SU-DHL-6 (cell line): ENCODE measurements around the gene GPC3.

Experiments used
- H2AFZ ChIP-seq: fragments of 200-600 bp; sonication (generic); 2 replicates; pipeline ENCODE4 v1.6.1; 2014; ENCODE audit warnings: low read depth, mild to moderate bottlenecking, moderate library complexity, mixed read lengths, antibody characterized with exemption, low read length; ENCODE audit not compliant: severe bottlenecking
- H3F3A ChIP-seq: fragments of 200-600 bp; shearing (Covaris generic); 2 replicates; pipeline ENCODE4 v1.6.0; 2016; ENCODE audit warnings: antibody characterized with exemption, mild to moderate bottlenecking; ENCODE audit not compliant: insufficient read depth
- H3K27ac ChIP-seq: fragments of 200-600 bp; sonication (generic); 2 replicates; pipeline ENCODE4 v1.5.1; 2016; ENCODE audit warnings: low read depth, mild to moderate bottlenecking, low read length, moderate library complexity, mixed read lengths
- H3K27me3 ChIP-seq: fragments of 200-600 bp; sonication (generic), shearing (Covaris generic); 2 replicates; pipeline ENCODE4 v1.6.0; 2014; ENCODE audit warnings: mild to moderate bottlenecking, low read length
- H3K36me3 ChIP-seq: fragments of 200-600 bp; sonication (generic); 2 replicates; pipeline ENCODE4 v1.6.1; 2014; ENCODE audit warnings: mild to moderate bottlenecking, low read length, mixed read lengths
- H3K4me2 ChIP-seq: fragments of 300-600, 200-600 bp; shearing (Covaris generic), sonication (generic); 2 replicates; pipeline ENCODE4 v1.6.0; 2014; ENCODE audit warnings: low read length, low read depth, mild to moderate bottlenecking; ENCODE audit not compliant: poor library complexity, severe bottlenecking
- H3K4me3 ChIP-seq: fragments of 200-600 bp; sonication (generic); 2 replicates; pipeline ENCODE4 v1.5.1; 2014; ENCODE audit warnings: antibody characterized with exemption, low read length, mild to moderate bottlenecking, mixed read lengths; ENCODE audit not compliant: insufficient read depth, poor library complexity, severe bottlenecking
- H3K79me2 ChIP-seq: fragments of 200-600 bp; sonication (generic); 2 replicates; pipeline ENCODE4 v1.6.1; 2014; ENCODE audit warnings: mild to moderate bottlenecking, low read length, moderate library complexity; ENCODE audit not compliant: insufficient read depth
- H3K9ac ChIP-seq: fragments of 200-600 bp; sonication (generic); 2 replicates; pipeline ENCODE4 v1.7.0; 2014; ENCODE audit warnings: mild to moderate bottlenecking, low read length
- H3K9me2 ChIP-seq: fragments of 200-600 bp; sonication (generic); replicated peaks from 2 replicates; pipeline ENCODE4 v1.6.1; 2014; ENCODE audit warnings: low read length; ENCODE audit not compliant: insufficient read depth
- H3K9me3 ChIP-seq: fragments of 200-600 bp; sonication (generic); 2 replicates; pipeline ENCODE4 v1.6.1; 2014; ENCODE audit warnings: low read length, mixed read lengths; ENCODE audit not compliant: insufficient read depth
- H4K20me1 ChIP-seq: fragments of 200-600 bp; sonication (generic); 2 replicates; pipeline ENCODE4 v1.6.1; 2014; ENCODE audit warnings: low read depth, mild to moderate bottlenecking, antibody characterized with exemption, low read length, moderate library complexity, mixed read lengths
- EZH2phosphoT487 ChIP-seq: fragments of 200-600 bp; sonication (generic), shearing (Covaris generic); conservative IDR thresholded peaks from 2 replicates; pipeline ENCODE4 v1.6.1; 2018; ENCODE audit warnings: mild to moderate bottlenecking, antibody characterized with exemption, low read length, moderate library complexity, mixed read lengths
- TF ChIP-seq, protein P1 (sequence below): fragments of 200-600 bp; sonication (generic); IDR thresholded peaks from one replicate; pipeline ENCODE4 v1.5.1; 2017; ENCODE audit warnings: antibody characterized with exemption, mild to moderate bottlenecking, low read length, moderate library complexity; ENCODE audit not compliant: insufficient read depth, poor library complexity, severe bottlenecking

The GPC3 gene

DNA sequence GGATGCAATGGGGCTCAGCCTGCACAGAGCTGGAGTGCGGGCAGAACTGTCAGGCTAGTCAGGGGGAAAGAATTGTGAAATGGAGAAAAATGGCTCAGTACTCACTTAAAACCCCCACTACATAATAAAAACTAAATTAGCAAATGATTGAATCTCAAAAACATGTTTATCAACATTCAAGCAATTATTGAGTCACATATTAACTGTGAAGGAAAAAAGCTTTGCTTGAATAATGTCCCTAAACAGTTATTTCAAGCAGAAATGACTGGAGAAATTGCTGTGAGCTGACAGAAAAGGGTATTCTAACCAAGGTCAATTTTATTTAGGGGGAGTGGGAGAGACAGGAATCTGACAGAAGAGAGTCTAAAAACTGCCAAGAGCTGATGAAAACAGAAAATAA is 37.4 kb downstream of the GPC3 start:
- Histone ChIP-seq H3K4me2 (no peak overlapping the region), H3K9me2 (no peaks in the 10 kb centered on the region), H3K27ac (no peak overlapping the region), H3K9me3 (no peaks in the 10 kb centered on the region), H3K9ac (no peak overlapping the region), H3F3A (no peaks in the 10 kb centered on the region), H4K20me1 (no peaks in the 10 kb centered on the region), H3K36me3 (no peaks in the 10 kb centered on the region), H2AFZ (no peak overlapping the region), H3K79me2 (no peaks in the 10 kb centered on the region), H3K4me3 (no peak overlapping the region), H3K27me3 (no peaks in the 10 kb centered on the region)
- no peak for TF ChIP-seq EZH2phosphoT487
- TF ChIP-seq, protein P1, sequence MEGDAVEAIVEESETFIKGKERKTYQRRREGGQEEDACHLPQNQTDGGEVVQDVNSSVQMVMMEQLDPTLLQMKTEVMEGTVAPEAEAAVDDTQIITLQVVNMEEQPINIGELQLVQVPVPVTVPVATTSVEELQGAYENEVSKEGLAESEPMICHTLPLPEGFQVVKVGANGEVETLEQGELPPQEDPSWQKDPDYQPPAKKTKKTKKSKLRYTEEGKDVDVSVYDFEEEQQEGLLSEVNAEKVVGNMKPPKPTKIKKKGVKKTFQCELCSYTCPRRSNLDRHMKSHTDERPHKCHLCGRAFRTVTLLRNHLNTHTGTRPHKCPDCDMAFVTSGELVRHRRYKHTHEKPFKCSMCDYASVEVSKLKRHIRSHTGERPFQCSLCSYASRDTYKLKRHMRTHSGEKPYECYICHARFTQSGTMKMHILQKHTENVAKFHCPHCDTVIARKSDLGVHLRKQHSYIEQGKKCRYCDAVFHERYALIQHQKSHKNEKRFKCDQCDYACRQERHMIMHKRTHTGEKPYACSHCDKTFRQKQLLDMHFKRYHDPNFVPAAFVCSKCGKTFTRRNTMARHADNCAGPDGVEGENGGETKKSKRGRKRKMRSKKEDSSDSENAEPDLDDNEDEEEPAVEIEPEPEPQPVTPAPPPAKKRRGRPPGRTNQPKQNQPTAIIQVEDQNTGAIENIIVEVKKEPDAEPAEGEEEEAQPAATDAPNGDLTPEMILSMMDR = no peak

DNA sequence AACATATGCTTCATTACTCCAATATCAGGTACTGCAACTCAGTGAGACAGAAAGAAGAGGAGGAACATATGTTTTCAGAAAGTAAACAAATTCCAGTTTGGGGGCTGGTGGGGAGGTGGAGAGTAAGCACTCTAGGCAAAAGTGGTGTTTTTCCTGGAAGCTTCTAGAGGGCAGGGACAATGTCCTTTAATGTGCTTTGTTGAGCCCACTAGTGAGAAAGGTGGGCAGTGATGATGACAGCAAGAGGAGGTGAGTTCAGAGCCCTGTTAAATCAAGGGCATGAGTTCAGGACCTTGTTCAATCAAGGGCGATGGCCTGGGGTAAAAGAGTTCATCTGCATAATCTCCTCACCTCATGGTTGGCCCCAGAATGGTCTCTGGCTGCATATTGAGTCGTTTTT is 38.4 kb downstream of the GPC3 start:
- TF ChIP-seq, protein P1 = no peak
- no peak for TF ChIP-seq EZH2phosphoT487
- H3K36me3 ChIP-seq = no peaks in the 10 kb centered on the region
- H3K9ac ChIP-seq = no peak overlapping the region
- no peaks in the 10 kb centered on the region for H3K9me2 ChIP-seq
- no peak overlapping the region for H3K27ac ChIP-seq
- no peaks in the 10 kb centered on the region for H4K20me1 ChIP-seq
- no peak overlapping the region for H3K4me2 ChIP-seq
- H2AFZ ChIP-seq = no peak overlapping the region
- no peak overlapping the region for H3K4me3 ChIP-seq
- H3K9me3 ChIP-seq = no peaks in the 10 kb centered on the region
- H3F3A ChIP-seq = no peaks in the 10 kb centered on the region
- no peaks in the 10 kb centered on the region for H3K79me2 ChIP-seq
- no peaks in the 10 kb centered on the region for H3K27me3 ChIP-seq

DNA sequence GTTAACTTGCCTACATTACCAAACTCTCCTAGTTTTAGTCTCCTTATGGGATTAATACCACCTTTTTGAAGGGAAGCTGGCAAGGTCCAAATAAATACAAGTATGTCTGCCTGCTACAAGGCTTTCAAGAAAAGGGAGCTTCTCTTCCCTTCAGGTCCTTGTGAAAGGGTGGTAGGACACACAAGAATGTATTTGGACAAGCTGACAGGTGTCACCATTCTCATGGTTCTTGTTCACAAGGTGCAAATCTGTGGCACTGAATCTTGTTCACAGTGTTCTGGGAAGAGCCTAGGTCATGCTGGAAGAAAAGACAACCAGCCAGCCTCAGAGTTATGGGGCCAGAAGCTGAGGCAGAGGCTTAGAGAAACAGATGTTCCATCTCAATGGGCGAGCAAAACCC is 41.9 kb downstream of the GPC3 start:
- no peaks in the 10 kb centered on the region for H3K36me3 ChIP-seq
- no peak overlapping the region for H3K27ac ChIP-seq
- TF ChIP-seq, protein P1 = no peak
- TF ChIP-seq EZH2phosphoT487 = no peak
- no peaks in the 10 kb centered on the region for H3K9me3 ChIP-seq
- H3F3A ChIP-seq = no peaks in the 10 kb centered on the region
- no peaks in the 10 kb centered on the region for H3K9me2 ChIP-seq
- H3K27me3 ChIP-seq = no peaks in the 10 kb centered on the region
- H2AFZ ChIP-seq = no peak overlapping the region
- no peaks in the 10 kb centered on the region for H3K79me2 ChIP-seq
- no peak overlapping the region for H3K9ac ChIP-seq
- H3K4me2 ChIP-seq = no peak overlapping the region
- H3K4me3 ChIP-seq = no peak overlapping the region
- H4K20me1 ChIP-seq = no peaks in the 10 kb centered on the region

DNA sequence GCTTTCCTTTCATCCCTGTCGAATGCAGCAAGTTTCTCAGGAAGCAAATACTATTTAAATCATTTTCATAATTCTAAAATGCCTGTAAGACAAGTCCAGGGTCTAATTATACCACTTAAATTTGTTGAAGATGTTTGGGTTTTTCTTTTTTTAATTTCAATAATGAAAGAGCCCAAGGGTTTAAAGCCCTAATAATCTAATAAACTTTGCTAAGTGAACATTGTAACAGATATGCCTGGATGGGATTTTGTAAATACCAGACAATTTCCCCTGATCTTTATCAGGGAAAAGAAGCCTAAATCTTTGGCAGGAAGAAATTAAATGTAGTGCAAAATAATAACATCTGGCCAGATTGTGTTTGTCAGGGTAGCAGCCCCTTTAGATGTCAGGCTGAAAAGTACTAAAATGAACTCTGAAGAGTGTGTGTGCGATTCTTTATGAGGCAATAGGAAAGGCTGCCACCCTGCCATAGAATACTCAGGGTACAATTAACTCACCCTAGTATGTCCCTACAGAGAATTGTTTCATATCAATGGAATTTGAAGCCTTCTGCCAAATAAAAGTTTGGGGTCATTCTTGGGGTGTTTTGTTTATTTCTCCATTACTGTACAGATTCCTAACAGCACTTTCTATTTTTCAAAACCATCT is 45.6 kb downstream of the GPC3 start:
- no peak overlapping the region for H3K4me3 ChIP-seq
- H3K9me2 ChIP-seq = no peaks in the 10 kb centered on the region
- no peaks in the 10 kb centered on the region for H3F3A ChIP-seq
- TF ChIP-seq EZH2phosphoT487 = no peak
- TF ChIP-seq, protein P1 = no peak
- H3K9me3 ChIP-seq = no peaks in the 10 kb centered on the region
- H4K20me1 ChIP-seq = no peaks in the 10 kb centered on the region
- no peaks in the 10 kb centered on the region for H3K36me3 ChIP-seq
- H3K27ac ChIP-seq = no peak overlapping the region
- H3K9ac ChIP-seq = no peak overlapping the region
- H3K27me3 ChIP-seq = no peaks in the 10 kb centered on the region
- no peak overlapping the region for H3K4me2 ChIP-seq
- H2AFZ ChIP-seq = no peak overlapping the region
- H3K79me2 ChIP-seq = no peaks in the 10 kb centered on the region
